Epithelial cell of prostate (primary cell): ENCODE results near the gene CHID1.

Experiments
- DNase-seq: peaks from one replicate; pipeline ENCODE4 v3.0.0-alpha.2; 2011; ENCODE audit warnings: low read depth, low spot score
- H3K27ac ChIP-seq: fragments of 450-650 bp; 2 replicates; pipeline ENCODE4 v1.5.1; 2017; ENCODE audit warnings: mild to moderate bottlenecking

CHID1 gene

GRCh38 chr11:889687-890475 is 20.7 kb downstream of the CHID1 start:
- no peak overlapping the region for H3K27ac ChIP-seq
- DNase-seq, result no peak

GRCh38 chr11:889257-889656 is 21.4 kb downstream of the CHID1 start:
- no peak overlapping the region for H3K27ac ChIP-seq
- no peak for DNase-seq

- no peak for DNase-seq
- no peak overlapping the region for H3K27ac ChIP-seq
These were observed 22.0 kb downstream of the CHID1 start for GRCh38 chr11:888310-889212.

GRCh38 chr11:887589-887988 is 23.0 kb downstream of the CHID1 start:
- H3K27ac ChIP-seq, result no peak overlapping the region

GRCh38 chr11:886568-886967 is 24.0 kb downstream of the CHID1 start:
- no peak overlapping the region for H3K27ac ChIP-seq
- no peak for DNase-seq

More at GRCh38 chr11:887589-887988, 23.0 kb downstream of the CHID1 start:
- DNase-seq, result no peak

- no peak overlapping the region for H3K27ac ChIP-seq
- no peak for DNase-seq
These were observed 26.0 kb downstream of the CHID1 start for GRCh38 chr11:884578-885070.

GRCh38 chr11:883527-883926 is 27.1 kb downstream of the CHID1 start:
- no peak for DNase-seq
- H3K27ac ChIP-seq, result no peak overlapping the region

- DNase-seq, result no peak
- no peak overlapping the region for H3K27ac ChIP-seq
These were observed 28.0 kb downstream of the CHID1 start for GRCh38 chr11:882596-882995.

- no peak for DNase-seq
- H3K27ac ChIP-seq, result no peak overlapping the region
These were observed 30.2 kb downstream of the CHID1 start for GRCh38 chr11:880447-880846.

GRCh38 chr11:877565-877964 is 33.0 kb downstream of the CHID1 start:
- H3K27ac ChIP-seq, result no peak overlapping the region
- DNase-seq, result no peak

- H3K27ac ChIP-seq, result no peak overlapping the region
- no peak for DNase-seq
These were observed 34.1 kb downstream of the CHID1 start for GRCh38 chr11:876545-876944.

- DNase-seq, result no peak
- no peak overlapping the region for H3K27ac ChIP-seq
These were observed 34.8 kb downstream of the CHID1 start for GRCh38 chr11:875769-876301.

- DNase-seq, result no peak
- no peak overlapping the region for H3K27ac ChIP-seq
These were observed 35.4 kb downstream of the CHID1 start for GRCh38 chr11:875203-875602.

- H3K27ac ChIP-seq, result no peak overlapping the region
- DNase-seq, result no peak
These were observed 36.9 kb downstream of the CHID1 start for GRCh38 chr11:873706-874105.

- no peak overlapping the region for H3K27ac ChIP-seq
- DNase-seq, result no peak
These were observed 37.8 kb downstream of the CHID1 start for GRCh38 chr11:872799-873198.

GRCh38 chr11:871472-871871 is 39.1 kb downstream of the CHID1 start:
- DNase-seq, result no peak
- no peak overlapping the region for H3K27ac ChIP-seq

GRCh38 chr11:870418-870817 is 40.2 kb downstream of the CHID1 start:
- no peak overlapping the region for H3K27ac ChIP-seq
- no peak for DNase-seq

- DNase-seq, result no peak
- H3K27ac ChIP-seq, result no peak overlapping the region
These were observed 40.5 kb downstream of the CHID1 start for GRCh38 chr11:870127-870413.

GRCh38 chr11:869399-870126 is 41.0 kb downstream of the CHID1 start:
- H3K27ac ChIP-seq, result no peak overlapping the region
- DNase-seq, result no peak

- H3K27ac ChIP-seq, result no peak overlapping the region
- no peak for DNase-seq
These were observed 41.8 kb downstream of the CHID1 start for GRCh38 chr11:868802-869201.

- H3K27ac ChIP-seq, result no peak overlapping the region
- DNase-seq, result no peak
These were observed 42.2 kb downstream of the CHID1 start for GRCh38 chr11:868394-868793.
